C4-2B (cell line): Measurements from ENCODE around the gene RBFOX2.

Experiments used
- ZFX ChIP-seq: fragments of 450-650 bp; IDR thresholded peaks from 2 replicates; pipeline ENCODE4 v1.6.1; 2017
- TF ChIP-seq, protein P1 (sequence below): fragments of 450-650 bp; conservative IDR thresholded peaks from 2 replicates; pipeline ENCODE4 v1.5.1; 2017; ENCODE audit warnings: mild to moderate bottlenecking

DNA sequence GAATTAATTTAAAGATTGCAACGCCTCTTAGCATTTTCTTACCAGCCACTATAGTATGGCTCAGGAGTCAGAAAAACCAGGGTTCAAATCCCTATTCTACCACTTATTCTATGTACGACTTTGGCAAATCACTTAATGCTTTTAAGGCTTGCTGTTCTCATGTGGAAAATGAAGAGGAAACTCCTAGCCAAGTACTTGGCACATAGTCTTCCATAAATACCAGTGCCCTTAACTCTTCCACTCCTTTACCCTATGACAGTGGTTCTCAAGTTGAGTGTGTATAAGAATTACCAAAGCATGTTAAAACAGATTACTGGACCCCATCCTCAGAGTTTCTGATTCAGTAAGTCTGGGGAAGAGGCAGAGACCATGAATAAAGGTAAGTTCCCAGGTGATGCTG lies 107.6 kb downstream of the RBFOX2 start:
- TF ChIP-seq, protein P1, sequence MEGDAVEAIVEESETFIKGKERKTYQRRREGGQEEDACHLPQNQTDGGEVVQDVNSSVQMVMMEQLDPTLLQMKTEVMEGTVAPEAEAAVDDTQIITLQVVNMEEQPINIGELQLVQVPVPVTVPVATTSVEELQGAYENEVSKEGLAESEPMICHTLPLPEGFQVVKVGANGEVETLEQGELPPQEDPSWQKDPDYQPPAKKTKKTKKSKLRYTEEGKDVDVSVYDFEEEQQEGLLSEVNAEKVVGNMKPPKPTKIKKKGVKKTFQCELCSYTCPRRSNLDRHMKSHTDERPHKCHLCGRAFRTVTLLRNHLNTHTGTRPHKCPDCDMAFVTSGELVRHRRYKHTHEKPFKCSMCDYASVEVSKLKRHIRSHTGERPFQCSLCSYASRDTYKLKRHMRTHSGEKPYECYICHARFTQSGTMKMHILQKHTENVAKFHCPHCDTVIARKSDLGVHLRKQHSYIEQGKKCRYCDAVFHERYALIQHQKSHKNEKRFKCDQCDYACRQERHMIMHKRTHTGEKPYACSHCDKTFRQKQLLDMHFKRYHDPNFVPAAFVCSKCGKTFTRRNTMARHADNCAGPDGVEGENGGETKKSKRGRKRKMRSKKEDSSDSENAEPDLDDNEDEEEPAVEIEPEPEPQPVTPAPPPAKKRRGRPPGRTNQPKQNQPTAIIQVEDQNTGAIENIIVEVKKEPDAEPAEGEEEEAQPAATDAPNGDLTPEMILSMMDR: no peak
- TF ChIP-seq ZFX: no peak
